CD14-positive monocyte (primary cell): ENCODE measurements around the gene MLIP. TPM values are rescaled to one million over a fixed set of nuclear protein-coding genes. Genes with fewer than 3 reads are reported as not detected.

Experiments
- DNase-seq, 3 donors: peaks; one replicate each; pipeline ENCODE4 v3.0.0-alpha.2; 2011 to 2022
- H2AFZ ChIP-seq: 2 replicates; pipeline ENCODE4 v1.6.0; 2012; ENCODE audit warnings: mild to moderate bottlenecking, low read depth, low read length, inconsistent platforms; ENCODE audit not compliant: insufficient read depth, poor library complexity, severe bottlenecking
- H3K27ac ChIP-seq, 2 donors: 1 replicate in 1 of 2; 2 replicates in 1 of 2; pipeline ENCODE4 v1.5.1; 2012 to 2013; ENCODE audit warnings: low read length in 2 of 2, control low read depth in 1 of 2, inconsistent platforms in 1 of 2, low read depth in 1 of 2, mild to moderate bottlenecking in 1 of 2
- H3K27me3 ChIP-seq, 2 donors: one replicate each; pipeline versions ENCODE4 v1.6.0 to v1.6.1; 2011 to 2013; ENCODE audit warnings: low read length in 2 of 2; ENCODE audit not compliant: control insufficient read depth in 2 of 2, insufficient read depth in 2 of 2
- H3K36me3 ChIP-seq, 2 donors: replicated peaks in 1 of 2; 1 replicate in 1 of 2; 2 replicates in 1 of 2; pipeline versions ENCODE4 v1.5.1 to v1.6.1; 2012 to 2013; ENCODE audit warnings: low read length in 2 of 2, control low read depth in 1 of 2, inconsistent platforms in 1 of 2, mild to moderate bottlenecking in 1 of 2; ENCODE audit not compliant: insufficient read depth in 2 of 2, control insufficient read depth in 1 of 2
- H3K4me1 ChIP-seq, 2 donors: 1 replicate in 1 of 2; 2 replicates in 1 of 2; pipeline versions ENCODE4 v1.5.1 to v1.6.1; 2012 to 2013; ENCODE audit warnings: low read length in 2 of 2, control low read depth in 1 of 2, inconsistent platforms in 1 of 2, mild to moderate bottlenecking in 1 of 2, moderate library complexity in 1 of 2; ENCODE audit not compliant: insufficient read depth in 2 of 2, control insufficient read depth in 1 of 2
- H3K4me2 ChIP-seq: replicated peaks from 2 replicates; pipeline ENCODE3; 2012; ENCODE audit warnings: low read length, moderate library complexity, mild to moderate bottlenecking; ENCODE audit not compliant: poor library complexity, severe bottlenecking; ENCODE audit errors: extremely low read depth
- H3K4me3 ChIP-seq, 3 experiments: fragments of 200-600 bp in 1 of 3; sonication (generic) in 1 of 3; replicated peaks in 1 of 3; 1 replicate in 2 of 3; 2 replicates in 1 of 3; pipeline ENCODE4 v1.5.1; 2011 to 2013; ENCODE audit warnings: low read length in 3 of 3, mild to moderate bottlenecking in 3 of 3, control low read depth in 2 of 3, low read depth in 2 of 3, inconsistent platforms in 1 of 3, moderate library complexity in 1 of 3
- H3K79me2 ChIP-seq: 2 replicates; pipeline ENCODE4 v1.6.0; 2012; ENCODE audit warnings: mild to moderate bottlenecking, control low read depth, inconsistent platforms, low read length, moderate library complexity; ENCODE audit not compliant: insufficient read depth
- H3K9ac ChIP-seq: 2 replicates; pipeline ENCODE4 v1.6.0; 2017; ENCODE audit warnings: low read length, mild to moderate bottlenecking; ENCODE audit not compliant: insufficient read depth, poor library complexity, severe bottlenecking
- H3K9me3 ChIP-seq, 2 donors: replicated peaks in 1 of 2; 1 replicate in 1 of 2; 2 replicates in 1 of 2; pipeline versions ENCODE4 v1.5.1 to v1.6.1; 2012 to 2013; ENCODE audit warnings: low read length in 2 of 2, control low read depth in 1 of 2; ENCODE audit not compliant: control insufficient read depth in 1 of 2, insufficient read depth in 1 of 2
- H4K20me1 ChIP-seq: 2 replicates; pipeline ENCODE4 v1.6.0; 2012; ENCODE audit warnings: mild to moderate bottlenecking, low read length, control low read depth, moderate library complexity; ENCODE audit not compliant: insufficient read depth
- H3K27ac Mint-ChIP-seq, 7 donors: one replicate each; pipeline ENCODE4 v1.8.0; 2020; ENCODE audit warnings: mild to moderate bottlenecking in 7 of 7, mixed read lengths in 7 of 7, moderate library complexity in 6 of 7, inconsistent platforms in 2 of 7
- H3K27me3 Mint-ChIP-seq, 3 donors: one replicate each; pipeline ENCODE4 v1.8.0; 2021 to 2022; ENCODE audit warnings: low read depth in 3 of 3, mild to moderate bottlenecking in 3 of 3, mixed read lengths in 3 of 3, moderate library complexity in 3 of 3, inconsistent platforms in 1 of 3
- H3K36me3 Mint-ChIP-seq, 2 donors: one replicate each; pipeline ENCODE4 v1.8.0; 2020; ENCODE audit warnings: mixed read lengths in 2 of 2, inconsistent platforms in 1 of 2, mild to moderate bottlenecking in 1 of 2
- H3K4me1 Mint-ChIP-seq: one replicate; pipeline ENCODE4 v1.8.0; 2020; ENCODE audit warnings: mild to moderate bottlenecking, mixed read lengths
- H3K4me3 Mint-ChIP-seq, 2 donors: one replicate each; pipeline ENCODE4 v1.8.0; 2020; ENCODE audit warnings: mild to moderate bottlenecking in 2 of 2, mixed read lengths in 2 of 2, moderate library complexity in 1 of 2
- H3K9me3 Mint-ChIP-seq, 7 donors: one replicate each; pipeline ENCODE4 v1.8.0; 2020 to 2022; ENCODE audit warnings: mixed read lengths in 7 of 7, mild to moderate bottlenecking in 6 of 7, moderate library complexity in 6 of 7, inconsistent platforms in 2 of 7
- CTCF ChIP-seq: fragments of 200-600 bp; IDR thresholded peaks from one replicate; pipeline ENCODE4 v1.8.0; 2022; ENCODE audit warnings: antibody characterized with exemption, mild to moderate bottlenecking
- WGBS: methylation state at CpG from one replicate; pipeline ENCODE4 v1.1.5; 2013; ENCODE audit warnings: missing lambda C conversion rate; ENCODE audit not compliant: insufficient coverage; 5-methylcytosine and 5-hydroxymethylcytosine counted together
- intact Hi-C, 2 donors: fragments of 100-400 bp; cut with micrococcal nuclease; formaldehyde crosslinking; loops; one replicate each; pipeline versions ENCODE4 v1.15.0 to v1.15.1; 2023
- polyA plus RNA-seq, 3 donors: library from polyadenylated mRNA; depleted of rRNA in 1 of 3; unstranded in 2 of 3; stranded (reverse) in 1 of 3; fragments of 300-500 nt in 2 of 3; fragments of >200 nt in 1 of 3; fragmentation: Illumina TruSeq in 2 of 3; gene quantifications; 1 replicate in 2 of 3; 2 replicates in 1 of 3; pipeline ENCODE4 v1.2.3, GENCODE V29; 2012 to 2021

MLIP gene
- polyA plus RNA-seq, 3 donors, result not detected

DNA sequence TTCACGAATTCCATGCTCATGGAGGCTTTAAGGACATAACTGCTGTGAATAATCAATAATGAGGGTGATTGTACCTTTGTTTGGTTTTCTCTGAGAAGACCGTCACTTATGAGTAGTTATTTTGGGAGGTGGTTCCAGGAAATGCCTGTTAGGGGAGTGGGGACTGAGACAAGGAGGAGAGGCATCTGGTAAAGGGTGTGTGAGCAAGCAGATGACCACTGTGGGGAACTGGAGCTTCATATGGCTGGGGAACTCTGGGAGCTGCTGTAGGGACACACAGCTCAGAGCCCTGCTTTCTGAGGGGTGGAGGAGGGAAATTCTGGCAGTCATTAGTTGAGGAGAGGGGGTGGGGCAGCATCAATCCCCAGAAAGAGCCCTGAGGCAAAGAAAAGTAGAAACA lies 125.7 kb downstream of the MLIP start:
- 85% methylated on average over 1 of the region's 2 CpGs for WGBS
- H3K9me3 ChIP-seq, result no peaks in the 10 kb centered on the region
- H3K79me2 ChIP-seq, result no peaks in the 10 kb centered on the region
- no peaks in the 10 kb centered on the region for H3K36me3 ChIP-seq
- H3K4me2 ChIP-seq, result no peak overlapping the region
- no peaks in the 10 kb centered on the region for H3K4me1 Mint-ChIP-seq
- intact Hi-C loops, result no loop called here
- no peak overlapping the region for H3K4me3 ChIP-seq
- peaks cover 0 to 2% (median under 1%) of the 10 kb centered on the region in 3 donors for H3K27me3 Mint-ChIP-seq
- no peak for DNase-seq
- H3K27me3 ChIP-seq, result no peaks in the 10 kb centered on the region
- H3K9me3 Mint-ChIP-seq, result peaks cover 0 to 4% (median 1%) of the 10 kb centered on the region in 7 donors
- TF ChIP-seq CTCF, result no peak
- H3K27ac ChIP-seq, result no peak overlapping the region
- H3K4me1 ChIP-seq, result no peaks in the 10 kb centered on the region
- no peaks in the 10 kb centered on the region for H4K20me1 ChIP-seq
- H3K27ac Mint-ChIP-seq, result no peak overlapping the region
- H3K4me3 Mint-ChIP-seq, result no peak overlapping the region
- H2AFZ ChIP-seq, result no peak overlapping the region
- no peak overlapping the region for H3K9ac ChIP-seq
- H3K36me3 Mint-ChIP-seq, result no peaks in the 10 kb centered on the region

- Mint-ChIP-seq H3K9me3 (peaks cover 0 to 4% (median 0%) of the 10 kb centered on the region in 7 donors), H3K27me3 (peaks cover 0 to 1% (median 0%) of the 10 kb centered on the region in 3 donors), H3K4me3 (no peak overlapping the region), H3K36me3 (no peaks in the 10 kb centered on the region), H3K4me1 (no peaks in the 10 kb centered on the region), H3K27ac (no peak overlapping the region)
- intact Hi-C loops, result no loop called here
- Histone ChIP-seq H2AFZ (no peak overlapping the region), H3K9ac (no peak overlapping the region), H3K4me1 (no peaks in the 10 kb centered on the region), H3K27ac (no peak overlapping the region), H3K4me3 (no peak overlapping the region), H3K27me3 (no peaks in the 10 kb centered on the region), H3K4me2 (no peak overlapping the region), H4K20me1 (no peaks in the 10 kb centered on the region), H3K9me3 (no peaks in the 10 kb centered on the region), H3K79me2 (no peaks in the 10 kb centered on the region), H3K36me3 (no peaks in the 10 kb centered on the region)
- no peak for DNase-seq
- WGBS, result no CpG with 5 or more reads among the region's 1 CpG
- no peak for TF ChIP-seq CTCF
Observed at GRCh38 chr6:54238396-54238795, 127.2 kb downstream of the MLIP start.
